WTC11 (cell line): Measurements from ENCODE around the gene NPLOC4. TPM values are rescaled to one million over a fixed set of nuclear protein-coding genes. Genes with fewer than 3 reads are reported as not detected.

ENCODE experiments used
- AR ChIP-seq: fragments of 250-450 bp; sonication (Bioruptor Pico); IDR thresholded peaks from 2 replicates; pipeline ENCODE4 v1.9.0; 2021; ENCODE audit warnings: mild to moderate bottlenecking
- GABPB1 ChIP-seq: sonication (generic); formaldehyde crosslinking; IDR thresholded peaks from 2 replicates; pipeline ENCODE4 v1.8.1; 2023; ENCODE audit warnings: mild to moderate bottlenecking, missing genetic modification reagents
- IRF1 ChIP-seq: sonication (generic); formaldehyde crosslinking; IDR thresholded peaks from 2 replicates; pipeline ENCODE4 v1.8.0; 2023; ENCODE audit warnings: missing genetic modification reagents
- KAT7 ChIP-seq: sonication (generic); formaldehyde crosslinking; IDR thresholded peaks from 2 replicates; pipeline ENCODE4 v1.8.1; 2023; ENCODE audit warnings: missing genetic modification reagents, mild to moderate bottlenecking, borderline replicate concordance
- NFATC4 ChIP-seq: fragments of 250-450 bp; sonication (Bioruptor Pico); IDR thresholded peaks from 2 replicates; pipeline ENCODE4 v1.9.0; 2021; ENCODE audit warnings: mild to moderate bottlenecking
- NR2C2 ChIP-seq: sonication (generic); formaldehyde crosslinking; IDR thresholded peaks from 2 replicates; pipeline ENCODE4 v1.8.0; 2022; ENCODE audit warnings: mild to moderate bottlenecking, missing genetic modification reagents
- PRRX2 ChIP-seq: fragments of 250-450 bp; sonication (Bioruptor Pico); IDR thresholded peaks from 2 replicates; pipeline ENCODE4 v1.8.0; 2021; ENCODE audit warnings: mild to moderate bottlenecking
- SOX15 ChIP-seq: fragments of 250-450 bp; sonication (Bioruptor Pico); IDR thresholded peaks from 2 replicates; pipeline ENCODE4 v1.9.0; 2021; ENCODE audit warnings: mild to moderate bottlenecking
- ZNF416 ChIP-seq: fragments of 250-450 bp; sonication (Bioruptor Pico); IDR thresholded peaks from 2 replicates; pipeline ENCODE4 v1.9.0; 2021; ENCODE audit warnings: mild to moderate bottlenecking, inconsistent platforms
- ZNF425 ChIP-seq: fragments of 250-450 bp; sonication (Bioruptor Pico); conservative IDR thresholded peaks from 2 replicates; pipeline ENCODE4 v1.9.0; 2021; ENCODE audit warnings: mild to moderate bottlenecking
- total RNA-seq: library from RNA; stranded (reverse); gene quantifications from 3 replicates; pipeline ENCODE4 v1.2.3, GENCODE V29; 2021
- TF ChIP-seq, protein P1 (sequence below): sonication (generic); formaldehyde crosslinking; IDR thresholded peaks from 2 replicates; pipeline ENCODE4 v1.8.1; 2022; ENCODE audit warnings: mild to moderate bottlenecking, missing genetic modification reagents, moderate library complexity, borderline replicate concordance

Gene NPLOC4
- total RNA-seq, 1 experiment from 2014 or later, result 83.5 TPM

DNA sequence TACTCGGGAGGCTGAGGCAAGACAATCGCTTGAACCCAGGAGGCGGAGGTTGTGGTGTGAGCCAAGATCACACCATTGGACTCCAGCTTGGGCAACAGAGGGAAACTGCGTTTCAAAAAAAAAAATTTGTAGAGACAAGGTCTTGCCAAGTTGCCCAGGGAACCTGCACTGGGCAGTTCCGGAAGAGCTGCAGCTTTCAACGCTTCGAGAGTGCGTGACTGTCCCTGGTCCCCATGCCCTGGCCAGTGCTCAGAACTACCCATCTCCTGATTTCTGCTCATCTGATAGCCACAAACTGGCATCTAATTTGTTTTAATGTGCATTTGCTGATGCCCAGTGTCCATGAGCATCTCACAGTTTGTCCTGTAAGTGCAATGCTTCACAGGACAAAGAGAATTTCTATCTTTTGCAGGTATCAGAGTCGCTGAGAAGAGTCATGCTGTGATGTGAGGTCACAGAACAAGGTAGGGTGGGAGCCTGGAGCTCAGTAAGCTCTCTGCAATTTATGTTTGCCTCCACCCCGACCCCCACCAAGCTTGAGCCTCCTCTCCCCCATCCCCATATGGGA, 128.2 kb downstream of the NPLOC4 start (continued):
- TF ChIP-seq AR (CRISPR knock-in tag) (peak; percentile 50), ZNF416 (CRISPR knock-in tag) (peak; percentile 90), KAT7 (CRISPR knock-in tag) (0 out of 2 replicates have a peak, but pooled peaks have one; percentile 17), NFATC4 (peak; percentile 85; the same call in 1 of the 2 replicates), SOX15 (CRISPR knock-in tag) (no peak), PRRX2 (CRISPR knock-in tag) (peak; percentile 91), ZNF425 (CRISPR knock-in tag) (peak; percentile 79; the same call in 1 of the 2 replicates), IRF1 (CRISPR knock-in tag) (no peak), NR2C2 (CRISPR knock-in tag) (no peak), GABPB1 (CRISPR knock-in tag) (no peak)
- TF ChIP-seq, protein P1, sequence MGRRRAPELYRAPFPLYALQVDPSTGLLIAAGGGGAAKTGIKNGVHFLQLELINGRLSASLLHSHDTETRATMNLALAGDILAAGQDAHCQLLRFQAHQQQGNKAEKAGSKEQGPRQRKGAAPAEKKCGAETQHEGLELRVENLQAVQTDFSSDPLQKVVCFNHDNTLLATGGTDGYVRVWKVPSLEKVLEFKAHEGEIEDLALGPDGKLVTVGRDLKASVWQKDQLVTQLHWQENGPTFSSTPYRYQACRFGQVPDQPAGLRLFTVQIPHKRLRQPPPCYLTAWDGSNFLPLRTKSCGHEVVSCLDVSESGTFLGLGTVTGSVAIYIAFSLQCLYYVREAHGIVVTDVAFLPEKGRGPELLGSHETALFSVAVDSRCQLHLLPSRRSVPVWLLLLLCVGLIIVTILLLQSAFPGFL, result 0 out of 2 replicates have a peak, but pooled peaks have one; percentile 26

Other genes with a start within 250 kb of the NPLOC4 start
- 17.1 to 29.8 TPM (median 21.5 TPM) in 3 replicates for gene BAHCC1, start 241.7 kb downstream of the NPLOC4 start, total RNA-seq
- 3,338 to 3,455 TPM (median 3,348 TPM) in 3 replicates for gene ACTG1, start 124.3 kb downstream of the NPLOC4 start, total RNA-seq
- gene FSCN2, start 108.7 kb downstream of the NPLOC4 start, total RNA-seq, result 0.31 to 0.89 TPM (median 0.46 TPM) in 3 replicates
- gene FAAP100, start 84.8 kb downstream of the NPLOC4 start, total RNA-seq, result 44.7 to 54.7 TPM (median 47.8 TPM) in 3 replicates
- gene TSPAN10, start 84 bp upstream of the NPLOC4 start, total RNA-seq, result 1.5 to 3.0 TPM (median 2.4 TPM) in 3 replicates
- 4.4 to 6.9 TPM (median 6.3 TPM) in 3 replicates for gene PDE6G, start 19.4 kb upstream of the NPLOC4 start, total RNA-seq
- 47.0 to 49.6 TPM (median 48.1 TPM) in 3 replicates for gene OXLD1, start 29.5 kb upstream of the NPLOC4 start, total RNA-seq
- 34.3 to 36.8 TPM (median 35.2 TPM) in 3 replicates for gene CCDC137, start 29.6 kb upstream of the NPLOC4 start, total RNA-seq
- 44.7 to 46.7 TPM (median 45.4 TPM) in 3 replicates for gene ARL16, start 46.7 kb upstream of the NPLOC4 start, total RNA-seq
- gene HGS, start 46.9 kb upstream of the NPLOC4 start, total RNA-seq, result 83.7 to 113 TPM (median 90.8 TPM) in 3 replicates
- gene MRPL12, start 66.3 kb upstream of the NPLOC4 start, total RNA-seq, result 134 to 139 TPM (median 136 TPM) in 3 replicates
- 34.0 to 38.7 TPM (median 37.9 TPM) in 3 replicates for gene SLC25A10, start 75.2 kb upstream of the NPLOC4 start, total RNA-seq
- gene GCGR, start 167.0 kb upstream of the NPLOC4 start, total RNA-seq, result 0.85 to 1.4 TPM (median 1.4 TPM) in 3 replicates
- gene MCRIP1, start 196.2 kb upstream of the NPLOC4 start, total RNA-seq, result 126 to 144 TPM (median 131 TPM) in 3 replicates
- gene PPP1R27, start 197.9 kb upstream of the NPLOC4 start, total RNA-seq, result not detected in 3 replicates
- 343 to 380 TPM (median 360 TPM) in 3 replicates for gene P4HB, start 223.4 kb upstream of the NPLOC4 start, total RNA-seq
- gene ARHGDIA, start 234.2 kb upstream of the NPLOC4 start, total RNA-seq, result 200 to 247 TPM (median 203 TPM) in 3 replicates